GM12878 (cell line): Measurements from ENCODE around the gene PPP1R14B. TPM values are rescaled to one million over a fixed set of nuclear protein-coding genes. Genes with fewer than 3 reads are reported as not detected.
A peak's percentile ranks its signal among the peaks of the same experiment; 100 is the strongest.

ENCODE experiments used
- ATAC-seq: fragments of 200-7000 bp; cut with Tn5 transposase; 3 replicates; pipeline ENCODE4 v1.9.1; 2020; ENCODE audit warnings: mild to moderate bottlenecking, moderate library complexity
- BruUV-seq: library from RNA; stranded (reverse); fragments of 400-500 nt; replicated peaks from 2 replicates; lab custom pipeline; 2021; lab: Mats Ljungman, UMichigan
- CTCF ChIA-PET: fragments of 300-600 bp; sonication (Branson Sonifier 250); formaldehyde crosslinking; extraction: SDS; loops from one replicate; lab custom pipeline; 2021; ENCODE audit warnings: inconsistent platforms; lab: Yijun Ruan, JAX
- POLR2A ChIA-PET: fragments of 350-600 bp; formaldehyde crosslinking; extraction: SDS; loops from one replicate; lab custom pipeline; 2021; ENCODE audit warnings: inconsistent platforms; lab: Charles Lee
- RAD21 ChIA-PET: fragments of 300-600 bp; sonication (Branson Sonifier 250); formaldehyde crosslinking; loops from one replicate; lab custom pipeline; 2023; ENCODE audit warnings: antibody characterized with exemption; ENCODE audit not compliant: unreplicated experiment; lab: Charles Lee
- SMC1A ChIA-PET: fragments of 300-600 bp; sonication (Branson Sonifier 250); formaldehyde crosslinking; loops from one replicate; lab custom pipeline; 2023; ENCODE audit not compliant: unreplicated experiment, uncharacterized antibody; lab: Charles Lee
- DNase-seq: peaks from one replicate; pipeline ENCODE4 v3.0.0-alpha.2; 2011; ENCODE audit warnings: low read depth, low spot score
- FAIRE-seq: peaks from 3 replicates; lab custom pipeline; 2011; peaks lifted over from hg19 to GRCh38; lab: Jason Lieb, UNC
- H2AFZ ChIP-seq: 2 replicates; pipeline ENCODE4 v1.6.0; 2011; ENCODE audit warnings: low read depth, low read length, control low read depth; ENCODE audit not compliant: control insufficient read depth
- H3K27ac ChIP-seq: 2 replicates; pipeline ENCODE4 v1.5.1; 2011; ENCODE audit warnings: control low read depth; ENCODE audit not compliant: control insufficient read depth, insufficient read depth
- H3K27me3 ChIP-seq, 2 experiments: replicated peaks in 1 of 2; 2 replicates each; pipeline versions ENCODE4 v1.6.0 to v1.6.1; 2011; ENCODE audit warnings: low read length in 1 of 2; ENCODE audit not compliant: control insufficient read depth in 2 of 2, insufficient read depth in 2 of 2
- H3K36me3 ChIP-seq, 2 experiments: 2 replicates each; pipeline ENCODE4 v1.5.1; 2011; ENCODE audit warnings: low read length in 1 of 2; ENCODE audit not compliant: control insufficient read depth in 2 of 2, insufficient read depth in 2 of 2
- H3K4me1 ChIP-seq: 2 replicates; pipeline ENCODE4 v1.6.1; 2011; ENCODE audit warnings: mild to moderate bottlenecking, low read length, moderate library complexity, mixed read lengths; ENCODE audit not compliant: control insufficient read depth, insufficient read depth
- H3K4me2 ChIP-seq: 2 replicates; pipeline ENCODE4 v1.6.0; 2011; ENCODE audit warnings: control low read depth; ENCODE audit not compliant: control insufficient read depth, insufficient read depth
- H3K4me3 ChIP-seq: fragments of 200-600 bp; sonication (generic); 2 replicates; pipeline ENCODE4 v1.5.1; 2016
- H3K79me2 ChIP-seq: 2 replicates; pipeline ENCODE4 v1.6.0; 2011; ENCODE audit warnings: low read length; ENCODE audit not compliant: control insufficient read depth, insufficient read depth
- H3K9ac ChIP-seq: 2 replicates; pipeline ENCODE4 v1.8.0; 2011; ENCODE audit warnings: low read length, control low read depth, mixed read lengths; ENCODE audit not compliant: control insufficient read depth, insufficient read depth
- H3K9me3 ChIP-seq: replicated peaks from 3 replicates; pipeline ENCODE4 v1.5.1; 2011; ENCODE audit warnings: mild to moderate bottlenecking, low read length; ENCODE audit not compliant: control insufficient read depth, insufficient read depth
- H4K20me1 ChIP-seq: 2 replicates; pipeline ENCODE4 v1.6.0; 2011; ENCODE audit not compliant: control insufficient read depth, insufficient read depth
- DPF2 ChIP-seq: fragments of 450-650 bp; IDR thresholded peaks from 2 replicates; pipeline ENCODE4 v1.6.1; 2017; ENCODE audit warnings: mild to moderate bottlenecking
- EZH2 ChIP-seq: IDR thresholded peaks from 2 replicates; pipeline ENCODE4 v1.6.1; 2012; ENCODE audit warnings: low read depth, mild to moderate bottlenecking, control low read depth, inconsistent platforms, low read length, borderline replicate concordance; ENCODE audit not compliant: control insufficient read depth
- HDAC2 ChIP-seq: fragments of 200-600 bp; sonication (generic); IDR thresholded peaks from 2 replicates; pipeline ENCODE4 v1.6.1; 2017
- IRF5 ChIP-seq: fragments of 450-650 bp; IDR thresholded peaks from 2 replicates; pipeline ENCODE4 v1.6.1; 2017; ENCODE audit warnings: borderline replicate concordance
- MEF2A ChIP-seq: IDR thresholded peaks from 2 replicates; pipeline ENCODE4 v1.6.1; 2011; ENCODE audit warnings: low read depth, mild to moderate bottlenecking, low read length, moderate library complexity; ENCODE audit not compliant: insufficient read depth
- NBN ChIP-seq: fragments of 450-650 bp; IDR thresholded peaks from 2 replicates; pipeline ENCODE4 v1.6.1; 2016
- PAX5 ChIP-seq: IDR thresholded peaks from 2 replicates; pipeline ENCODE4 v1.6.1; 2011; ENCODE audit warnings: low read depth, low read length, borderline replicate concordance
- RAD21 ChIP-seq: IDR thresholded peaks from 2 replicates; pipeline ENCODE4 v1.6.1; 2011; ENCODE audit warnings: mild to moderate bottlenecking, low read depth, low read length, moderate library complexity; ENCODE audit not compliant: insufficient read depth
- SIX5 ChIP-seq: IDR thresholded peaks from 2 replicates; pipeline ENCODE4 v1.6.1; 2011; ENCODE audit warnings: mild to moderate bottlenecking, low read depth, low read length, moderate library complexity; ENCODE audit not compliant: severe bottlenecking
- SP1 ChIP-seq: IDR thresholded peaks from one replicate; pipeline ENCODE4 v1.6.1; 2011; ENCODE audit warnings: low read depth, low read length
- TCF3 ChIP-seq: IDR thresholded peaks from 2 replicates; pipeline ENCODE4 v1.6.1; 2012; ENCODE audit warnings: low read depth, mild to moderate bottlenecking, low read length, borderline replicate concordance; ENCODE audit not compliant: insufficient read depth
- WGBS: methylation state at CpG from one replicate; pipeline ENCODE4 v1.1.6; 2016; ENCODE audit warnings: low lambda C conversion rate; ENCODE audit not compliant: insufficient replicate concordance, insufficient coverage; ENCODE audit errors: missing lambda C conversion rate; 5-methylcytosine and 5-hydroxymethylcytosine counted together
- in situ Hi-C: fragments of 300-500 bp; cut with MboI; formaldehyde crosslinking; loops from 9 replicates; pipeline ENCODE4 v1.14.3; 2018; ENCODE audit warnings: mixed read lengths
- intact Hi-C: fragments of 100-400 bp; cut with micrococcal nuclease; formaldehyde crosslinking; loops from one replicate; pipeline ENCODE4 v1.14.2; 2022; ENCODE audit not compliant: unreplicated experiment
- polyA plus RNA-seq, 11 experiments: library from polyadenylated mRNA; depleted of rRNA in 4 of 11; unstranded in 6 of 11; stranded (reverse) in 5 of 11; fragments of >200 nt; fragmentation: Nextera tagmentation in 4 of 11; fragmentation: Illumina TruSeq in 1 of 11; extraction: Ambion mirVana in 4 of 11; extraction: Trizol in 1 of 11; gene quantifications; 1 replicate in 1 of 11; 2 replicates in 10 of 11; pipeline versions ENCODE4 v1.2.1 to v1.2.3, GENCODE V29; 2011 to 2016; ENCODE audit warnings: inconsistent platforms in 2 of 11, missing spikeins in 2 of 11, low read depth in 1 of 11
- total RNA-seq, 4 experiments: library from RNA; depleted of rRNA in 3 of 4; stranded (reverse); fragments of >200 nt in 3 of 4; fragmentation: Illumina TruSeq in 1 of 4; extraction: Trizol in 1 of 4; gene quantifications; 2 replicates each; pipeline versions ENCODE4 v1.2.1 to v1.2.3, GENCODE V29; 2013 to 2021
- TF ChIP-seq, protein P1 (sequence below): fragments of 450-650 bp; IDR thresholded peaks from 2 replicates; pipeline ENCODE4 v1.6.1; 2017; ENCODE audit warnings: mild to moderate bottlenecking, moderate library complexity
- TF ChIP-seq, protein P2 (sequence below): fragments of 450-650 bp; IDR thresholded peaks from 2 replicates; pipeline ENCODE4 v1.6.1; 2014; ENCODE audit warnings: mild to moderate bottlenecking

The PPP1R14B gene
- total and polyA plus RNA-seq, 10 of the 15 experiments (the other 5 are each of a cell fraction or from before 2014, with no cell fraction given) = 8.4 to 283 (median 124) TPM

DNA sequence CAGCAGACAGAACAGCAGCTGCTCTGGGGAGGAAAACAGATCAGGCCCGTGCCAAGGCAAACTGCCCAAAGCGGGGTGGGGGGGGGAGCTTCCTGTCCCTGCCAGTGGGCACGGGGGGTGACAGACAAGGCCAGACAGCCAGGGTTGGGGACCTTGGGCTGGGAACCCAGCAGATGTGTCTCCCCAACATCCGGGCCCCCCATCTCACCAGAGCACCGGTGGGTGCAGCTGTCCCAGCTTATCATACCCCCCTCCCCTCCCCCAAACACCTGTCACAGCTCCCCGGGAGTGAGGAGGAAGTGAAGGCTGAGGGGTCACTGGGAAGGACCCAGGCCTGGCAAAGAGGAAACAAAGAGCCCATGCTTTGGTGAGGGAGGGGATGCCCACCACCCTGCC, 1.3 kb downstream of the PPP1R14B start (continued):
- TF ChIP-seq MEF2A = no peak

DNA sequence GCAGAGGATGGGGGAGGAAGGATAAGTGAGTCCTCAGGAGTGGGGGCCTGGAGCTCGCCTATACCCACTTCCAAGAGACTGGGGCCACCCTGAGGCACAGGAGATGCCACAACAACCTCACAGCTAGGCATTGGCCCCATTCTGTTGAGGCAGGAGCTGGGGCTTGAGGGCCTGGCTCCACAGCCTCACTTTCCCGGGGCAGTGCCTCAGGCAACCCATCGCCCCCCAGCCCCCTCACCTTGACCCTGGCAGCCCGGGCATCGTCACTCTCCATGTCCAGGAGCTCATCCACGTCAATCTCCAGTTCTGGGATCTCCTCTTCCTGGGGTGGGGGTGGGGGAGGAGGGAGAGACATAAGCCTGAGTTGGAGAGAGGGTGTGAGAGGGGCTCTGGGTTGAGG, 1.8 kb downstream of the PPP1R14B start:
- Histone ChIP-seq H3K79me2 (peaks cover 38% of the 10 kb centered on the region), H4K20me1 (no peaks in the 10 kb centered on the region), H3K4me3 (peak overlapping the region; percentile 91), H2AFZ (no peak overlapping the region), H3K9me3 (no peaks in the 10 kb centered on the region), H3K9ac (peak overlapping the region; percentile 92), H3K36me3 (peaks cover 0 to 10% of the 10 kb centered on the region in 2 experiments; a peak in 2 of 4 replicates), H3K4me1 (peaks cover 16% of the 10 kb centered on the region), H3K27me3 (no peaks in the 10 kb centered on the region), H3K27ac (peak overlapping the region; percentile 90)
- DNase-seq (no peak), FAIRE-seq (no peak), ATAC-seq (no peak)
- BruUV-seq = no TSS peak
- POLR2A ChIA-PET = interaction anchor here (1.3 to 7.4 kb wide), 10 partner anchors 12 to 61 kb away, joined by 3 to 82 read pairs (median 6); partner anchors contain the start of genes BAD, DNAJC4, ESRRA and FERMT3
- SMC1A ChIA-PET = interaction anchor here (1.8 to 2.0 kb wide), 2 partner anchors 38 to 41 kb away, joined by 5 to 7 read pairs; partner anchors contain the start of gene FERMT3
- CTCF ChIA-PET = interaction anchor here (1.0 to 6.2 kb wide), 6 partner anchors 24 to 60 kb away, joined by 3 to 66 read pairs (median 10); partner anchors contain the start of genes CATSPERZ and FERMT3
- in situ Hi-C loops = loop anchor here (25.0 kb wide), 1 partner anchor 1617 kb away; the partner anchor contains the start of genes CFL1, EFEMP2 and MUS81
- intact Hi-C loops = no loop called here
- RAD21 ChIA-PET = interaction anchor here (0.6 to 8.6 kb wide), 5 partner anchors 11 to 110 kb away, joined by 3 to 104 read pairs (median 4); partner anchors contain the start of genes FERMT3, MACROD1 and VEGFB
- WGBS = 6% methylated on average over 6 of the region's 6 CpGs
- no peak for TF ChIP-seq EZH2
- TF ChIP-seq PAX5 = no peak
- TF ChIP-seq, protein P1, sequence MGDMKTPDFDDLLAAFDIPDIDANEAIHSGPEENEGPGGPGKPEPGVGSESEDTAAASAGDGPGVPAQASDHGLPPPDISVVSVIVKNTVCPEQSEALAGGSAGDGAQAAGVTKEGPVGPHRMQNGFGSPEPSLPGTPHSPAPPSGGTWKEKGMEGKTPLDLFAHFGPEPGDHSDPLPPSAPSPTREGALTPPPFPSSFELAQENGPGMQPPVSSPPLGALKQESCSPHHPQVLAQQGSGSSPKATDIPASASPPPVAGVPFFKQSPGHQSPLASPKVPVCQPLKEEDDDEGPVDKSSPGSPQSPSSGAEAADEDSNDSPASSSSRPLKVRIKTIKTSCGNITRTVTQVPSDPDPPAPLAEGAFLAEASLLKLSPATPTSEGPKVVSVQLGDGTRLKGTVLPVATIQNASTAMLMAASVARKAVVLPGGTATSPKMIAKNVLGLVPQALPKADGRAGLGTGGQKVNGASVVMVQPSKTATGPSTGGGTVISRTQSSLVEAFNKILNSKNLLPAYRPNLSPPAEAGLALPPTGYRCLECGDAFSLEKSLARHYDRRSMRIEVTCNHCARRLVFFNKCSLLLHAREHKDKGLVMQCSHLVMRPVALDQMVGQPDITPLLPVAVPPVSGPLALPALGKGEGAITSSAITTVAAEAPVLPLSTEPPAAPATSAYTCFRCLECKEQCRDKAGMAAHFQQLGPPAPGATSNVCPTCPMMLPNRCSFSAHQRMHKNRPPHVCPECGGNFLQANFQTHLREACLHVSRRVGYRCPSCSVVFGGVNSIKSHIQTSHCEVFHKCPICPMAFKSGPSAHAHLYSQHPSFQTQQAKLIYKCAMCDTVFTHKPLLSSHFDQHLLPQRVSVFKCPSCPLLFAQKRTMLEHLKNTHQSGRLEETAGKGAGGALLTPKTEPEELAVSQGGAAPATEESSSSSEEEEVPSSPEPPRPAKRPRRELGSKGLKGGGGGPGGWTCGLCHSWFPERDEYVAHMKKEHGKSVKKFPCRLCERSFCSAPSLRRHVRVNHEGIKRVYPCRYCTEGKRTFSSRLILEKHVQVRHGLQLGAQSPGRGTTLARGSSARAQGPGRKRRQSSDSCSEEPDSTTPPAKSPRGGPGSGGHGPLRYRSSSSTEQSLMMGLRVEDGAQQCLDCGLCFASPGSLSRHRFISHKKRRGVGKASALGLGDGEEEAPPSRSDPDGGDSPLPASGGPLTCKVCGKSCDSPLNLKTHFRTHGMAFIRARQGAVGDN = no peak
- TF ChIP-seq DPF2 = no peak
- no peak for TF ChIP-seq SIX5
- TF ChIP-seq SP1 = no peak
- no peak for TF ChIP-seq RAD21
- no peak for TF ChIP-seq TCF3
- no peak for TF ChIP-seq IRF5
- TF ChIP-seq NBN = no peak
- no peak for TF ChIP-seq HDAC2
- TF ChIP-seq, protein P2, sequence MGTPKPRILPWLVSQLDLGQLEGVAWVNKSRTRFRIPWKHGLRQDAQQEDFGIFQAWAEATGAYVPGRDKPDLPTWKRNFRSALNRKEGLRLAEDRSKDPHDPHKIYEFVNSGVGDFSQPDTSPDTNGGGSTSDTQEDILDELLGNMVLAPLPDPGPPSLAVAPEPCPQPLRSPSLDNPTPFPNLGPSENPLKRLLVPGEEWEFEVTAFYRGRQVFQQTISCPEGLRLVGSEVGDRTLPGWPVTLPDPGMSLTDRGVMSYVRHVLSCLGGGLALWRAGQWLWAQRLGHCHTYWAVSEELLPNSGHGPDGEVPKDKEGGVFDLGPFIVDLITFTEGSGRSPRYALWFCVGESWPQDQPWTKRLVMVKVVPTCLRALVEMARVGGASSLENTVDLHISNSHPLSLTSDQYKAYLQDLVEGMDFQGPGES = no peak
- TF ChIP-seq, all 136 proteins: peak for 0
- H3K4me2 ChIP-seq = peak overlapping the region; percentile 80
